Heart right ventricle (tissue), 16 donors: ENCODE measurements around the gene DAB2IP. TPM values are rescaled to one million over a fixed set of nuclear protein-coding genes. Genes with fewer than 3 reads are reported as not detected.
A peak's percentile ranks its signal among the peaks of the same experiment; 100 is the strongest.
"Not testable (repeated sequence)": the region's sequence is repeated elsewhere in the genome, so short reads cannot be mapped to it uniquely, and the experiment has no call there.

ENCODE experiments used
- ATAC-seq, 8 donors: fragments of 200-7000 bp; cut with Tn5 transposase; one replicate each; pipeline ENCODE4 v1.9.1; 2020; ENCODE audit warnings: mild to moderate bottlenecking in 8 of 8, moderate library complexity in 8 of 8, moderate number of reproducible peaks in 1 of 8
- DNase-seq, 2 donors: peaks; one replicate each; pipeline ENCODE4 v3.0.0-alpha.2; 2020
- H3K27ac ChIP-seq, 10 donors: fragments of 200-600 bp; sonication (generic) in 2 of 10; one replicate each; pipeline versions ENCODE4 v1.5.0 to v1.8.0; 2020 to 2022; ENCODE audit warnings: mild to moderate bottlenecking in 3 of 10
- H3K27me3 ChIP-seq, 7 donors: fragments of 200-600 bp; one replicate each; pipeline ENCODE4 v1.8.0; 2021 to 2022; ENCODE audit warnings: mild to moderate bottlenecking in 2 of 7
- H3K36me3 ChIP-seq, 9 donors: fragments of 200-600 bp; sonication (generic) in 1 of 9; one replicate each; pipeline versions ENCODE4 v1.5.0 to v1.8.0; 2020 to 2022; ENCODE audit warnings: mild to moderate bottlenecking in 2 of 9
- H3K4me1 ChIP-seq, 9 donors: fragments of 200-600 bp; sonication (generic) in 1 of 9; one replicate each; pipeline versions ENCODE4 v1.5.0 to v1.8.0; 2020 to 2022; ENCODE audit warnings: mild to moderate bottlenecking in 4 of 9
- H3K4me3 ChIP-seq, 10 donors: fragments of 200-600 bp; sonication (generic) in 2 of 10; one replicate each; pipeline versions ENCODE4 v1.5.0 to v1.8.0; 2020 to 2022; ENCODE audit warnings: mild to moderate bottlenecking in 7 of 10, moderate library complexity in 2 of 10
- H3K9me3 ChIP-seq, 11 donors: fragments of 200-600 bp in 10 of 11; sonication (generic) in 2 of 11; one replicate each; pipeline versions ENCODE4 v1.5.0 to v1.8.0; 2013 to 2022; ENCODE audit warnings: mild to moderate bottlenecking in 2 of 11, control low read depth in 1 of 11, moderate library complexity in 1 of 11
- WGBS, 2 donors: extraction: QIAGEN DNeasy Blood & Tissue Kit; methylation state at CpG; one replicate each; pipeline ENCODE4 v1.1.7; 2013; ENCODE audit warnings: inconsistent platforms in 1 of 2; 5-methylcytosine and 5-hydroxymethylcytosine counted together
- intact Hi-C, 10 donors: fragments of 100-400 bp; cut with DNase I; formaldehyde crosslinking; loops; one replicate each; pipeline versions ENCODE4 v1.11.1 to v1.14.2; 2022
- polyA plus RNA-seq, 2 donors: library from polyadenylated mRNA; stranded (reverse); fragments of 200-250 nt; gene quantifications; one replicate each; pipeline ENCODE4 v1.2.3, GENCODE V29; 2013
- total RNA-seq, 10 donors: library from RNA; stranded (reverse); fragmentation: NEBNext Ultra II Directional in 3 of 10; extraction: Animal tissue kit (Norgen Biotek cat#: 25700) in 3 of 10; gene quantifications; one replicate each; pipeline versions ENCODE4 v1.2.1 to v1.2.4, GENCODE V29; 2021 to 2023
- TF ChIP-seq, protein P1 (sequence below), 9 donors: fragments of 200-600 bp; sonication (generic) in 2 of 9; IDR thresholded peaks; one replicate each; pipeline versions ENCODE4 v1.5.0 to v1.8.0; 2021 to 2022; ENCODE audit warnings: antibody characterized with exemption in 9 of 9, mild to moderate bottlenecking in 5 of 9, moderate library complexity in 1 of 9
- donor health status: Arrhythmogenic right ventricular cardiomyopathy.
- donor health status: ischemic (EF 13 %, LVEDD 7.1; RV severe dilation, severe dysfunction).
- donor health status: healthy with polysubstance abuse.
- donor health status: DM: no; HTN: yes; CAD: no.
- donor health status: DM: no; HTN: no; CAD: no.
- donor health status: ischemic (EF 25% LVEDD 6.9; RV normal size, moderate dysfunction).
- donor health status: ischemic (EF 25% LVEDD 5.7; RV mildly dilated, moderate dysfunction).
- donor health status: healthy.
- donor health status: DM: yes; HTN: yes; CAD: no.
- donor health status: Ischemic cardiomyopathy.
- donor health status: ischemic (EF 35%, LVEDD 5.7; RV mildly dilated, moderate dysfunction).
- donor health status: nonischemic (EF 11% LVEDD 7.7; RV severe dilation, severe dysfunction).
- donor health status: DM: yes; HTN: yes; CAD: no.
- donor health status: PGD.
- donor health status: ischemic (EF 29% LVEDD 5.4; RV normal size, mild dysfunction).
- donor health status: nonischemic (EF 23%, LVEDD 6.1; RV moderate dilation, normal function).

Gene DAB2IP
- total and polyA plus RNA-seq, 12 donors: 18.1 to 71.1 (median 52.8) TPM

DNA sequence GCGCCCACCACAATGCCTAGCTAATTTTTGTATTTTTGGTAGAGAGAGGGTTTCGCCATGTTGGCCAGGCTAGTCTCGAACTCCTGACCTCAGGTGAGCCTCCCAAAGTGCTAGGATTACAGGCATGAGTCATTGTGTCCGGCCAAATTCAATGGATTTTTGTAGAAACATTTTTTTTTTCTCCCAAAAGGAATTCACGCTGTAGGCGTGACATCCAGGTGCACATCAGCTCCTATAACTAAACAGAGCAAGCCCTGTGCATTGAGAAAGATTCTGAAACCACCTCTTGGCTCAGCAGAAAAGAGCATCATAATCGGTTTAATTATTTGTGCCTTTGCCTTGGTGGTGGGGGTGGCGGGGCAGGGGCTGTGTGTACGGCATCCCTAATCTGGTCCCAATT, 32.9 kb upstream of the DAB2IP start:
- peak overlapping the region in 7 of 10 donors; percentile 3 to 89 (median 80) for H3K27ac ChIP-seq
- no peak overlapping the region for H3K4me3 ChIP-seq
- no peaks in the 10 kb centered on the region for H3K27me3 ChIP-seq
- intact Hi-C loops: no loop called here
- H3K9me3 ChIP-seq: no peaks in the 10 kb centered on the region
- DNase-seq (no peak), ATAC-seq (no peak)
- no peaks in the 10 kb centered on the region for H3K36me3 ChIP-seq
- H3K4me1 ChIP-seq: peaks cover 9 to 87% (median 69%) of the 10 kb centered on the region in 9 donors
- TF ChIP-seq, protein P1, sequence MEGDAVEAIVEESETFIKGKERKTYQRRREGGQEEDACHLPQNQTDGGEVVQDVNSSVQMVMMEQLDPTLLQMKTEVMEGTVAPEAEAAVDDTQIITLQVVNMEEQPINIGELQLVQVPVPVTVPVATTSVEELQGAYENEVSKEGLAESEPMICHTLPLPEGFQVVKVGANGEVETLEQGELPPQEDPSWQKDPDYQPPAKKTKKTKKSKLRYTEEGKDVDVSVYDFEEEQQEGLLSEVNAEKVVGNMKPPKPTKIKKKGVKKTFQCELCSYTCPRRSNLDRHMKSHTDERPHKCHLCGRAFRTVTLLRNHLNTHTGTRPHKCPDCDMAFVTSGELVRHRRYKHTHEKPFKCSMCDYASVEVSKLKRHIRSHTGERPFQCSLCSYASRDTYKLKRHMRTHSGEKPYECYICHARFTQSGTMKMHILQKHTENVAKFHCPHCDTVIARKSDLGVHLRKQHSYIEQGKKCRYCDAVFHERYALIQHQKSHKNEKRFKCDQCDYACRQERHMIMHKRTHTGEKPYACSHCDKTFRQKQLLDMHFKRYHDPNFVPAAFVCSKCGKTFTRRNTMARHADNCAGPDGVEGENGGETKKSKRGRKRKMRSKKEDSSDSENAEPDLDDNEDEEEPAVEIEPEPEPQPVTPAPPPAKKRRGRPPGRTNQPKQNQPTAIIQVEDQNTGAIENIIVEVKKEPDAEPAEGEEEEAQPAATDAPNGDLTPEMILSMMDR (IDR thresholded peaks at IDR 0.05): no peak
- 83 to 88% methylated on average over 9 of the region's 9 CpGs for WGBS, 2 donors

DNA sequence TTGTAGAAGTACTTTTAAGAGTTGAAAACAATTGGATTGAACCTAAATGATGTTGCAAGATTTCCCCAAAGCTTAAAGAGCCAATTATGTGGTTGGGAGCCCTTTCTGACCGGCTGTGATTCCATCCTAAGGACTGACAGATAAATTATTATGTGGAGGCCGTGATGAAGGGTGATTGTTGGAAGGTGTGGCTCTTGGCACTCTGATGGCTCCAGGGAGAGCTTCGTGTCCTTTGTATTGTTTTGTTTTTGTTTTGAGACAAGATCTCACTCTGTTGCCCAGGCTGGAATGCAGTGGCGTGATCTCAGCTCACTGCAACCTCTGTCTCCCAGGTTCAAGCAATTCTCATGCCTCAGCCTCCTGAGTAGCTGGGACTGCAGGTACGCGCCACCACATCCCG, 32.5 kb upstream of the DAB2IP start:
- Histone ChIP-seq H3K4me1 (peaks cover 9 to 83% (median 65%) of the 10 kb centered on the region in 9 donors), H3K27ac (peak overlapping the region; percentile 31 to 89 (median 78))
- H3K36me3 ChIP-seq, H3K27me3 ChIP-seq, H3K9me3 ChIP-seq, H3K4me3 ChIP-seq, DNase-seq, intact Hi-C loops: not testable (repeated sequence)
- ATAC-seq: peak in 1 of 8 donors; percentile 7
- 70% methylated on average over 7 of the region's 7 CpGs for WGBS, 2 donors

DNA sequence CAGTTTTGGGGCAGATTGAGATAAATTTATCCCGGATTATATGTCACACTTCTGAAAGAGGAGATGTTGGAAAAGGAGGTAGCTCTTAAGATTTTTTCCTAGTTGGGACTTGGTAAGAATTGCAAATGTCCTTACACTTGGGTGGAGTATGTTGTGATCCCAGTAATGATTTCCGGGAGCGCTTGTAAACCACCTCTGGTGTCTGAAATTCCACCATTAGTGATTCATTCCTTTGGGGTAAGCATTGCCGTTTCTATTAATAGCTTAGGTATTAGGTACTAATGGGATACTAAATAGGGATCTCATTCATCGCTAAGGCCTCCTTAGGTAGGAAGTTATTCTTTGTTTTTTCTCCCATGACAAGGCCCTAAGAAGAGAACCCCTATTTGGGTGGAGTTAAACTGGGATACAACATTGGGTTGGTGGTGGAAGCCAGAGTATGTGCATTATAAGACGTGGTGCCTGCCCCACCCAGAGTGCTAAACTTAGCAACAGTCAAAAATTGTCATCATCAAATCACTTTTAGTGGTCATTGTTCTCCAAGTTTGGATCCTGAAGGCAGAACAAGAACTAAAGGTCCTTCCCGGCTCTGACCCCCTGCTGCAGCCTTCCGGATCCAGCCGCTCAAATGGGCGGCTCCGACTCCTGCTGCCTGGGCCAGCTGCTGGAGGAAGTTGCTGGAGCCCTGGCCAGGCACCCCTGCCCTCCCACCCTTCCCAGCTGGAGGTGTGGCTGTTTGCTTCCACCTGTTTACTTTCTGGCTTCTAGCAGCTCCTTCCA, 31.7 kb upstream of the DAB2IP start:
- ATAC-seq (peak; percentile 45 to 88 (median 81)), DNase-seq (peak; percentile 63 to 67)
- Histone ChIP-seq H3K4me1 (peaks cover 9 to 79% (median 65%) of the 10 kb centered on the region in 9 donors), H3K36me3 (peaks cover 0 to 4% (median 0%) of the 10 kb centered on the region in 9 donors), H3K27ac (peak overlapping the region; percentile 31 to 89 (median 78)), H3K4me3 (no peak overlapping the region), H3K9me3 (no peaks in the 10 kb centered on the region), H3K27me3 (no peaks in the 10 kb centered on the region)
- 59 to 64% methylated on average over 11 of the region's 11 CpGs for WGBS, 2 donors
- TF ChIP-seq, protein P1 (IDR thresholded peaks at IDR 0.05): no peak
- intact Hi-C loops: loop anchor here in 1 of 10 donors (5.0 kb wide), 1 partner anchor 67 kb away; no protein-coding TSS in a partner anchor

DNA sequence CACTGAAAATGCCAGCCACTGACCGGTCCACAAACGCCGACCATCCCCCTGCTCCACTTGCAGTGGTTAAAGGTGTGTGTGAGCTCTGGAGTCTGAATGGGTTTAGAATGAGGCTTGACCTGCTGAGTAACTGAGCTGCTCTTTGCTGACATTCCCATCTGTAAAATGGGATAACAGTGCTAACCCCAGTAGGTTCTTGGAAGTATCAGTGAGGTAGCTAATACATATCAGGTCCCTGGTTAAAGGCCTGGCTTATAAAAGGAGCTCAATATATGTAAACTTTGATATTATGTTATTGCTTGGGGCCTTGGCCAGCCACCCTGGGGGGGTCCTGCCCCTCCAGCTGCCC, 31.1 kb upstream of the DAB2IP start:
- Histone ChIP-seq H3K4me1 (peaks cover 9 to 84% (median 65%) of the 10 kb centered on the region in 9 donors), H3K27ac (peak overlapping the region; percentile 2 to 89 (median 54)), H3K9me3 (no peaks in the 10 kb centered on the region), H3K27me3 (no peaks in the 10 kb centered on the region), H3K36me3 (peaks cover 0 to 4% (median 0%) of the 10 kb centered on the region in 9 donors), H3K4me3 (no peak overlapping the region)
- TF ChIP-seq, protein P1 (IDR thresholded peaks at IDR 0.05): no peak
- intact Hi-C loops: loop anchor here in 1 of 10 donors (5.0 kb wide), 1 partner anchor 68 kb away; no protein-coding TSS in a partner anchor
- DNase-seq: no peak
- no peak for ATAC-seq
- WGBS, 2 donors: 67 to 70% methylated on average over 3 of the region's 3 CpGs
